Body of pancreas (tissue), 4 donors: ENCODE data around the gene GLI3.

ENCODE experiments used
- POLR2A ChIP-seq, 3 donors: fragments of 450-650 bp; IDR thresholded peaks; one replicate each; pipeline ENCODE4 v1.6.1; 2016; ENCODE audit warnings: antibody characterized with exemption in 3 of 3, mild to moderate bottlenecking in 2 of 3
- TF ChIP-seq, protein P1 (sequence below), 7 experiments: fragments of 450-650 bp in 4 of 7; fragments of 200-600 bp in 3 of 7; sonication (generic) in 3 of 7; IDR thresholded peaks; one replicate each; pipeline ENCODE4 v1.5.1; 2016 to 2019; ENCODE audit warnings: antibody characterized with exemption in 7 of 7

DNA sequence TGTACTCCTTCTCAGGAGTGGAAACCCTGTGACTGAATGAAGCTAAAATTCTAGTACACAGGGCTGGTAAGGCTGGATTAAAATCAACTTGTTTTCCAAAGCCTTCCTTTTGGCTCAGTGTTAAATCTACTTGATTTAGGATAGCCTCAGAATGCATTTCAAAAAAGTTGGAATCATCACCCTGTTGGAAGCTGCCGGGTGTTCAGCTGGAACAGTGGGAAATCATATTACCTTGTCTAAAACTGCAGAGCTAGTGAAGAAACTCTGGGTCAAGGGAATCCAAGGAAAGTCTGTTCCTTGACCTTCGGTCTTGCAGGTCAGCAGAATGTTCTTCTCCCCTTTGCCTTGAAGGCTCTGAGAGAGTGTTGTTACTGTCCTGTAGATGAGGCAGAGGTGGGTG is 282.0 kb downstream of the GLI3 start:
- TF ChIP-seq, protein P1, sequence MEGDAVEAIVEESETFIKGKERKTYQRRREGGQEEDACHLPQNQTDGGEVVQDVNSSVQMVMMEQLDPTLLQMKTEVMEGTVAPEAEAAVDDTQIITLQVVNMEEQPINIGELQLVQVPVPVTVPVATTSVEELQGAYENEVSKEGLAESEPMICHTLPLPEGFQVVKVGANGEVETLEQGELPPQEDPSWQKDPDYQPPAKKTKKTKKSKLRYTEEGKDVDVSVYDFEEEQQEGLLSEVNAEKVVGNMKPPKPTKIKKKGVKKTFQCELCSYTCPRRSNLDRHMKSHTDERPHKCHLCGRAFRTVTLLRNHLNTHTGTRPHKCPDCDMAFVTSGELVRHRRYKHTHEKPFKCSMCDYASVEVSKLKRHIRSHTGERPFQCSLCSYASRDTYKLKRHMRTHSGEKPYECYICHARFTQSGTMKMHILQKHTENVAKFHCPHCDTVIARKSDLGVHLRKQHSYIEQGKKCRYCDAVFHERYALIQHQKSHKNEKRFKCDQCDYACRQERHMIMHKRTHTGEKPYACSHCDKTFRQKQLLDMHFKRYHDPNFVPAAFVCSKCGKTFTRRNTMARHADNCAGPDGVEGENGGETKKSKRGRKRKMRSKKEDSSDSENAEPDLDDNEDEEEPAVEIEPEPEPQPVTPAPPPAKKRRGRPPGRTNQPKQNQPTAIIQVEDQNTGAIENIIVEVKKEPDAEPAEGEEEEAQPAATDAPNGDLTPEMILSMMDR (IDR thresholded peaks at IDR 0.05), result no peak
- no peak for TF ChIP-seq POLR2A (IDR thresholded peaks at IDR 0.05)
